ENCODE results near the gene TEKT3.

The TEKT3 gene

DNA sequence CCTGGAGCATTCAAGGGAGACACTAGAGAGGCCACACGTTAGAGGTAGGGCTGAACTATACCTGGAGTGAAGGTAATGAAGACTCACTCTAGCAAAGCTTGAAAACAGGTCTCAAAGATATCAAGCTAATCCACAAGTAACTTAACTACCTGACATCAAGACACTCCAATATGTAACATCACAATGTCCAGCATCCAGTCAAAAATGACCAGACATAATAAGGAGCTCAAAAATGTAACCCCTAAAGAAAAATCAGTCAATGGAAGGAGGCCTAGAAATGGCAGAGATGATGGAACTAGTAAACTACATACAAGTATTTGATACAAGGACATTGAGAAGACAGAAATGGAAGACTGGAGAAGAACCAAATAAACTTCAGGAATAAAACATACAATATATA, 6.0 kb downstream of the TEKT3 start:
- Histone ChIP-seq H3K9ac (ENCODE audit: low read length) (no peak overlapping the region), H3F3A (ENCODE audit: insufficient read depth, low read length) (no peaks in the 10 kb centered on the region), H3K4me2 (ENCODE audit: low read length) (no peak overlapping the region), H4K20me1 (ENCODE audit: insufficient read depth, low read length) (no peaks in the 10 kb centered on the region), H3K9me2 (ENCODE audit: low read depth, low read length) (no peaks in the 10 kb centered on the region), H3K4me1 (ENCODE audit: insufficient read depth, low read length, severe bottlenecking) (no peaks in the 10 kb centered on the region), H3K36me3 (ENCODE audit: insufficient read depth, low read length) (no peaks in the 10 kb centered on the region), H2AFZ (ENCODE audit: low read length) (no peak overlapping the region), H3K4me3 (ENCODE audit: low read depth, low read length, poor library complexity, severe bottlenecking) (no peak overlapping the region), H3K27me3 (ENCODE audit: insufficient read depth, low read length) (no peaks in the 10 kb centered on the region), H3K27ac (ENCODE audit: low read depth, low read length, poor library complexity, severe bottlenecking) (no peak overlapping the region), H3K9me3 (ENCODE audit: low read length) (no peaks in the 10 kb centered on the region), H3K79me2 (ENCODE audit: insufficient read depth, low read length) (no peaks in the 10 kb centered on the region)
- TF ChIP-seq CTCF (IDR thresholded peaks at IDR 0.05; ENCODE audit: low read length) (no peak), EZH2 (IDR thresholded peaks at IDR 0.05; ENCODE audit: borderline replicate concordance, low read length) (no peak)

DNA sequence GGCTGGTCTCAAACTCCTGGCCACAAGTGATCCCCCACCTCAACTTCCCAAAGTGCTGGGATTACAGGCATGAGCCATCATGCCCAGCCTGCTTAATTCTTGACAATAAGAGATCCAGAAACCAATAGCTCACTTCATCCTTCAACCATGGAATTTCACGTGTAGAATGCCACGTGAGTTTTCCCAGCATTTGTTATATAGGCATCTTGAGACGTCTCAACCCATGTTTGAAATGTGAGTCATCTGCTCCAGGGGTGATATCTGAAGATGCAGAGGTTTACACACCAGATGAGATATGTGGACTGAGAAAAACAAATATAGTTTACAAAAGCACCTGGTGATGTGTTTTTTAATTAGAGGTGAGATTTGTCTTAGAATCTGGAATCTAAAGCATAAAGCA, 7.1 kb downstream of the TEKT3 start:
- TF ChIP-seq EZH2 (IDR thresholded peaks at IDR 0.05; ENCODE audit: borderline replicate concordance, low read length) (no peak), CTCF (IDR thresholded peaks at IDR 0.05; ENCODE audit: low read length) (no peak)
- Histone ChIP-seq H3K9me3 (ENCODE audit: low read length) (no peaks in the 10 kb centered on the region), H3K79me2 (ENCODE audit: insufficient read depth, low read length) (no peaks in the 10 kb centered on the region), H2AFZ (ENCODE audit: low read length) (no peak overlapping the region), H3K27ac (ENCODE audit: low read depth, low read length, poor library complexity, severe bottlenecking) (no peak overlapping the region), H3K4me3 (ENCODE audit: low read depth, low read length, poor library complexity, severe bottlenecking) (no peak overlapping the region), H3K9me2 (ENCODE audit: low read depth, low read length) (no peaks in the 10 kb centered on the region), H3K36me3 (ENCODE audit: insufficient read depth, low read length) (no peaks in the 10 kb centered on the region), H4K20me1 (ENCODE audit: insufficient read depth, low read length) (no peaks in the 10 kb centered on the region), H3K4me2 (ENCODE audit: low read length) (no peak overlapping the region), H3F3A (ENCODE audit: insufficient read depth, low read length) (no peaks in the 10 kb centered on the region), H3K27me3 (ENCODE audit: insufficient read depth, low read length) (no peaks in the 10 kb centered on the region), H3K4me1 (ENCODE audit: insufficient read depth, low read length, severe bottlenecking) (no peaks in the 10 kb centered on the region), H3K9ac (ENCODE audit: low read length) (no peak overlapping the region)

DNA sequence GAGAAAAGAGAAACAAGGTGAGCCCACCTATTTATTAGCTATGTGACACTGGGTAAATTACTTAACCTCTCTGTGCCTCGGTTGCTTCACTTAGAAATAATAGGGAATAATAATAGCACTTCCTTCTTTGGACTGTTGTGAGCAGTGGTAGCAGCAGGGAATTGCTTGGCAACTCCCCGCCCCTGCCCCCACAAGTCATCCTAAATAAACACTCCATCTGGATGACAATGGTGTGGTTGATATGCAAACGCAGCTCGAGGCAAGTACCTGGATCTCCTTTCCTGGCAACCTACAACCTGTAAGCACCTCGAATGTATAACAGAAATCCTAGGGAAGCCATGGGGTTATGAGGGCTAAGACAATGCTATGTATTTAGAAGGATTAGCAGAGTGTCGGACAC, 9.1 kb downstream of the TEKT3 start:
- Histone ChIP-seq H3K4me2 (ENCODE audit: low read length) (no peak overlapping the region), H3K9ac (ENCODE audit: low read length) (no peak overlapping the region), H4K20me1 (ENCODE audit: insufficient read depth, low read length) (no peaks in the 10 kb centered on the region), H3K4me1 (ENCODE audit: insufficient read depth, low read length, severe bottlenecking) (no peaks in the 10 kb centered on the region), H3K36me3 (ENCODE audit: insufficient read depth, low read length) (no peaks in the 10 kb centered on the region), H3F3A (ENCODE audit: insufficient read depth, low read length) (no peaks in the 10 kb centered on the region), H3K27ac (ENCODE audit: low read depth, low read length, poor library complexity, severe bottlenecking) (no peak overlapping the region), H3K9me2 (ENCODE audit: low read depth, low read length) (no peaks in the 10 kb centered on the region), H3K9me3 (ENCODE audit: low read length) (no peaks in the 10 kb centered on the region), H3K27me3 (ENCODE audit: insufficient read depth, low read length) (no peaks in the 10 kb centered on the region), H3K4me3 (ENCODE audit: low read depth, low read length, poor library complexity, severe bottlenecking) (no peak overlapping the region), H2AFZ (ENCODE audit: low read length) (no peak overlapping the region), H3K79me2 (ENCODE audit: insufficient read depth, low read length) (no peaks in the 10 kb centered on the region)
- no peak for TF ChIP-seq EZH2 (IDR thresholded peaks at IDR 0.05; ENCODE audit: borderline replicate concordance, low read length)
- no peak for TF ChIP-seq CTCF (IDR thresholded peaks at IDR 0.05; ENCODE audit: low read length)
